Activated CD4-positive, alpha-beta memory T cell treated with anti-CD3 and anti-CD28 coated beads for 36 hours (primary cell): Measurements from ENCODE around the gene STRA6. TPM values are rescaled to one million over a fixed set of nuclear protein-coding genes. Genes with fewer than 3 reads are reported as not detected.

ENCODE experiments used
- CTCF ChIA-PET: fragments of 350-600 bp; sonication (Branson Sonifier 250); formaldehyde crosslinking; loops from one replicate; lab custom pipeline; 2021; ENCODE audit warnings: antibody characterized with exemption, inconsistent platforms; lab: Charles Lee
- POLR2A ChIA-PET: fragments of 350-600 bp; sonication (Branson Sonifier 250); formaldehyde crosslinking; loops from one replicate; lab custom pipeline; 2021; ENCODE audit warnings: antibody characterized with exemption; lab: Charles Lee
- DNase-seq: peaks from one replicate; pipeline ENCODE4 v3.0.0-alpha.2; 2020
- H3K27ac Mint-ChIP-seq: one replicate; pipeline ENCODE4 v1.8.0; 2021; ENCODE audit warnings: mixed read lengths
- H3K27me3 Mint-ChIP-seq: one replicate; pipeline ENCODE4 v1.8.0; 2021; ENCODE audit warnings: mixed read lengths
- H3K36me3 Mint-ChIP-seq: one replicate; pipeline ENCODE4 v1.8.0; 2021; ENCODE audit warnings: mixed read lengths
- H3K4me1 Mint-ChIP-seq: one replicate; pipeline ENCODE4 v1.8.0; 2021; ENCODE audit warnings: low read depth, mixed read lengths
- H3K4me3 Mint-ChIP-seq: one replicate; pipeline ENCODE4 v1.8.0; 2021; ENCODE audit warnings: mild to moderate bottlenecking, mixed read lengths
- H3K9me3 Mint-ChIP-seq: one replicate; pipeline ENCODE4 v1.8.0; 2021; ENCODE audit warnings: mixed read lengths
- intact Hi-C: fragments of 100-400 bp; cut with micrococcal nuclease; formaldehyde crosslinking; loops from one replicate; pipeline ENCODE4 v1.15.1; 2023
- total RNA-seq, 2 experiments: library from RNA; stranded (reverse); gene quantifications; one replicate each; pipeline ENCODE4 v1.2.3, GENCODE V29; 2021

Gene STRA6, protein sequence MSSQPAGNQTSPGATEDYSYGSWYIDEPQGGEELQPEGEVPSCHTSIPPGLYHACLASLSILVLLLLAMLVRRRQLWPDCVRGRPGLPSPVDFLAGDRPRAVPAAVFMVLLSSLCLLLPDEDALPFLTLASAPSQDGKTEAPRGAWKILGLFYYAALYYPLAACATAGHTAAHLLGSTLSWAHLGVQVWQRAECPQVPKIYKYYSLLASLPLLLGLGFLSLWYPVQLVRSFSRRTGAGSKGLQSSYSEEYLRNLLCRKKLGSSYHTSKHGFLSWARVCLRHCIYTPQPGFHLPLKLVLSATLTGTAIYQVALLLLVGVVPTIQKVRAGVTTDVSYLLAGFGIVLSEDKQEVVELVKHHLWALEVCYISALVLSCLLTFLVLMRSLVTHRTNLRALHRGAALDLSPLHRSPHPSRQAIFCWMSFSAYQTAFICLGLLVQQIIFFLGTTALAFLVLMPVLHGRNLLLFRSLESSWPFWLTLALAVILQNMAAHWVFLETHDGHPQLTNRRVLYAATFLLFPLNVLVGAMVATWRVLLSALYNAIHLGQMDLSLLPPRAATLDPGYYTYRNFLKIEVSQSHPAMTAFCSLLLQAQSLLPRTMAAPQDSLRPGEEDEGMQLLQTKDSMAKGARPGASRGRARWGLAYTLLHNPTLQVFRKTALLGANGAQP
- not detected for total RNA-seq

DNA sequence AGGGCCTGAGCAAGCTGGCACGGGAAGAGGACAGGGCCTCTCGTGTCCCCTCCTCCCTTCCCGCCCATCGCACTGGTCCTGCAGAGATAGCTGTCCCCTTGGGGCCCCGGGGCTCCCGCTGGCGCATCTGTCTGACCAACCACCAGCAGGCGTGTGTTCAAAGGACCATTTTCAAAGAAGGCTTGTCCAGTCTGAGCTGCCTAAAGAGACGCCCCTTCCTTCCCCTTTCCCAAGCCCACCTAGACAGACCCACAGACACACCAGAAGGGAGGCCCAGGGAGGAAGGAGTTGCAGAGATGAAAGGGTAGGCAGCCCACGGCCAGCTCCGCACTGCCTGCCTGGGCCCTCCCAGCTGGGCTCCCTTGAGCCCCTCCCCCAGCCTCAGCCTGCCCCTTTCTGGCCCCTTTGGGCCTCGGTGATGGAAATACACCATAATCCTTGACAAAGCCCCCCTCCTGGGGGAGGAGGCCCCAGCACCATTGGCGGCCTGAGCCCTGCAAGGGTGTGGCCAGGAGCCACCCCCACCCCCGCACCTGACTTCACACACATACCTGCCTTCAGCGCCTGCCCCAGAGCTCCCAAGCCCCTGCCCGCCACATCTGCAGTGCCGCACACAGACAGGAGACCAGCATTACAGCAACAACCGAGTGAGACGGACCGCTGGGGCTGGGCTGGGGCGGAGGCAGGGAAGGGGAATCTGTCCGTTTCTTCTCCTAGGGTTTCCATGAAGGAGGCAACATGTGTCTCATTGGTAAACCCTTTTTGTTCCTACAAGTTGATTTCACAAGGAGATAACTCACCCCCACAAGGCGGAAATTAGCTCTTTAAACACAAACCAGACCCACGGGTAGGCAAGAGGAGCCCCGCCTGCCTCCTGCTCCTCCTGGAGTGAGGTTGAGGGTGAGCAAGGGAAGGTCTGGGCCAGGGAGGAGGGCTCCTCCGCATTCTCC, at the start of gene STRA6:
STRA6 (minus strand) TSS at position 336 of the 950 bp plus-strand sequence. CDS start 520 bp downstream, outside the sequence.
- Mint-ChIP-seq H3K27ac (no peak within 1 kb of the TSS), H3K4me3 (no peak within 1 kb of the TSS), H3K27me3 (peaks cover 10% of the 10 kb centered on the region), H3K9me3 (no peaks in the 10 kb centered on the region), H3K4me1 (no peaks in the 10 kb centered on the region), H3K36me3 (no peaks in the 10 kb centered on the region)
- DNase-seq: no peak
- intact Hi-C loops: no loop called here
- ChIA-PET POLR2A (interaction anchor here (0.9 kb wide), 1 partner anchor 52 kb away, joined by 3 read pairs; no protein-coding TSS in a partner anchor), CTCF (no interaction called here)

DNA sequence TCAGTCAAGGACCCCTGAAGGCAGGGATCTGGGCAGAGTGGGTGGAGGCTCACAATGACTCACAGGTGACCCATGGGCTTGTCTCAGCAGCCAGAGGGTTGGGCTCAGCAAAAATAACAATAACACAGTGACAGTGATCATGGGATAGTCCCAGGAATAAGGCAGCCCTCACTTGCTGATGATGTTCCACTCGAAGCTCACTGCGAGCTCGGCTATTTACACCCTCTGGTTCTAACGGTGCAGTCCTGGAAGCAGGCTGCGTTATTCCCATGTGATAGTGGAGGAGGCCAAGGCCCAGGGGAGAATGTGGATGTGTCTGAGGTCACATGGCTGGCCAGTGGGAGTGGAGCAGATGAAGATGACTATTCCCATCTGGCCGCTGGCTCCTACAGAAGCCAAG, 49.7 kb upstream of the STRA6 start:
- DNase-seq: no peak
- Mint-ChIP-seq H3K9me3 (no peaks in the 10 kb centered on the region), H3K4me1 (no peaks in the 10 kb centered on the region), H3K27ac (no peak overlapping the region), H3K4me3 (no peak overlapping the region), H3K36me3 (no peaks in the 10 kb centered on the region), H3K27me3 (peaks cover 2% of the 10 kb centered on the region)
- ChIA-PET POLR2A (no interaction called here), CTCF (no interaction called here)
- intact Hi-C loops: no loop called here

DNA sequence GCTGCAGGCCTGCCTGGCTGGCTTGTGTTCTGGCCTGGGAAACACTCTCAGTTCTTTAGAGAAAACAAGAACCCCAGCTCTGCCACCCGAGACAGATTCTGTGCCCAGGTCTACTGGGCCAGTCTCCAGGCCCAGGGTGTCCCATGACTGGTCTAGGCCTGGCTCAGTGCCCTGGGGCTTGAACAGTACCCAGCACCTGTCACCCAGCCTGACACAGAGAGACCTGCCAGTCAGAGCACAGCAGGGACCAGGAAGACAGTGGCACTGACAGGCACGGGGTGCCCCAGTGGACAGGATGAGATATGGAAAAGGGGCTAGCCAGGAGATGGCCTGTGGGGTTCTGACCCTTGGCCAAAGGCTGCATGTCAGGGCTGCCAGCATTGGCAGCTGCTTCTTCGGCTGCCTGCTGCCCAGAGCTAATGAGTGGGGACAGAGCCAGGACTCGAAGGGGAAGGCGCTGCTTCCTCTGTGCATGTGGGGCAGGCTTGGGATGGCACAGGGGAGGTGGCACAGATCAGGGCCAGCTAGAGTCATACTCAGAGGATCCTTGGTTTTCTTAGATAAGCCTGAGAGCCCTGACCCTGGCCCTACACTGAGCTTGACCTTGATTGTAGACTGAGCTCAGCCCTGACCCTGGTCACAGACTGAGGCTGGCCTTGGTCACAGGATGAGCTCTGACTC, 48.7 kb upstream of the STRA6 start:
- Mint-ChIP-seq H3K27ac (no peak overlapping the region), H3K4me1 (no peaks in the 10 kb centered on the region), H3K4me3 (no peak overlapping the region), H3K27me3 (peaks cover 2% of the 10 kb centered on the region), H3K9me3 (no peaks in the 10 kb centered on the region), H3K36me3 (no peaks in the 10 kb centered on the region)
- no peak for DNase-seq
- ChIA-PET CTCF (no interaction called here), POLR2A (no interaction called here)
- intact Hi-C loops: no loop called here

DNA sequence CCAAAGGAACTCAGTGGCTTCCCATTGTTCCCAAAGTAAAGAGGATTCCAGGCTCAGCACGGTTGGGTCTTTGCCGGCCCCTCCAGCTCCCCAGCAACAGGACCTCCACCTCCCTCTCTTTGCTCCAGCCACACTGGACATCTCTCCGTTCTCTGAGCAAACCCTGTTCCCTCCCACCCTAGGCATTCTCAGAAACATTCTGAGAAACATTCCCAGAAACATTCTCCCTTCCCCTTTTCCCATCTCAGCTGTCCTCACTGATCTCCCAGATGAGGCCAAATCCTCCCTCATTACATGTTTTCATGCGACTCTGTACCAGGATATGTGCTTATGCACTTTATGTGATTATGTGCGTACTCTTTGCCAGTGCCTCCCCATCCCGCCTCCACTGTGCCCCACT, 47.7 kb upstream of the STRA6 start:
- Mint-ChIP-seq H3K4me1 (peaks cover 1% of the 10 kb centered on the region), H3K27ac (no peak overlapping the region), H3K9me3 (no peaks in the 10 kb centered on the region), H3K36me3 (no peaks in the 10 kb centered on the region), H3K4me3 (no peak overlapping the region), H3K27me3 (peaks cover 7% of the 10 kb centered on the region)
- POLR2A ChIA-PET: no interaction called here
- DNase-seq: no peak
- CTCF ChIA-PET: no interaction called here
- intact Hi-C loops: no loop called here

DNA sequence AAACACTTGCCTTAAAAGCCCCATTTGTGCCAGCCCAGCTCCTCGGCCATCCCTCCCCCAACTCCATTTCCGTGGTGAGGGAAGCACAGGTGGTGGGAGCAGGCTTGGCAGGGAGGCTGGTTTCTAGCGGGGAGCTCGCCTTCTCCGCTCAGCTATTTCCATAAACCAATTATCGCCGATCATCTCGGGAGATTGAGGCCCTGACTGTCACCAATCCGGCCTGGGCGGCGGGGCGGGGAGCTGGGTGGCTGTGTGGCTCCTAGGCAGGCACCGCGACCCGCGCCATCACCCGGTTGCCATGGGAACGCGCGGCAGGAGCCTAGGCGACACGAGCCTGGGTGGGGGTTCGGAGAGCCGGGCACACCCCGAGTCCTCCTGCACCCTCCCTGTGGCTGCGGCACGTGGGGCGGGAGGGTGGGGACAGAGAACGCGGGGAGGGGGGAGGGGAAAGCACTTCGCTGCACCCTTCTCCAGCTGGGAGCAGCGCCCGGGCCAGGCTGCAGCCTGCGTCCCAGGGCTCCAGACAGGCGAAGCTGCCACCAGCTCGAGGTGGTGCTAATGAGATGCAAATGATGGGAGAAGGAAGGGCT, 42.9 kb upstream of the STRA6 start:
- peaks cover 7% of the 10 kb centered on the region for H3K4me1 Mint-ChIP-seq
- DNase-seq: peak; percentile 17
- H3K36me3 Mint-ChIP-seq: no peaks in the 10 kb centered on the region
- CTCF ChIA-PET: no interaction called here
- no peaks in the 10 kb centered on the region for H3K9me3 Mint-ChIP-seq
- H3K27me3 Mint-ChIP-seq: peaks cover 32% of the 10 kb centered on the region
- no peak overlapping the region for H3K27ac Mint-ChIP-seq
- H3K4me3 Mint-ChIP-seq: no peak overlapping the region
- POLR2A ChIA-PET: no interaction called here
- intact Hi-C loops: no loop called here

DNA sequence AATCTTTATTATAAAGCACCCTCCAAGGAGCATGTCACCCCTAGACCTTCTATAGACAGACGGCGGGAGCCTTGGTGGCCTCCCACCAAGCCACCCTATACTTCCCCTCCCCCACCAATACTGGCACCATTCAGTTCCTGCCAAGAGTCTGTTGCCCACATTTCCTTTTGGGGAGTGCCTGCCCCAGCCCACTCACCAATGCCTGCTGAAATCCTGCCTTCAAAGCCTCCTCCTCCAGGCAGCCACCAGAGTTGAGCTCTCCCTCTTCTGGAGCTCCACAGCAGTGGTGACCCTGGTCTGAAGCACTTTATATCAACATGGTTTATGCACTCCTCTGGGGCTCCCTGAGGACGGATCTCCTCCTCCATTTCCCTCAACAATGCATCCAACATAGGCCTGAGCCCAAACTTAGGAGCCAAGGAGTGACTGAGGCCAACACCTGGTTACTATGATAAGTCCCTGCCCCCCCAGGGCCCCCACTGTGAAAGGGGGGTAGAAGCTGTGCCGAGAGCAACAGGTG, 42.3 kb upstream of the STRA6 start:
- Mint-ChIP-seq H3K27ac (no peak overlapping the region), H3K27me3 (peaks cover 32% of the 10 kb centered on the region), H3K36me3 (no peaks in the 10 kb centered on the region), H3K4me1 (peaks cover 7% of the 10 kb centered on the region), H3K4me3 (no peak overlapping the region), H3K9me3 (no peaks in the 10 kb centered on the region)
- no peak for DNase-seq
- ChIA-PET POLR2A (no interaction called here), CTCF (no interaction called here)
- intact Hi-C loops: no loop called here

DNA sequence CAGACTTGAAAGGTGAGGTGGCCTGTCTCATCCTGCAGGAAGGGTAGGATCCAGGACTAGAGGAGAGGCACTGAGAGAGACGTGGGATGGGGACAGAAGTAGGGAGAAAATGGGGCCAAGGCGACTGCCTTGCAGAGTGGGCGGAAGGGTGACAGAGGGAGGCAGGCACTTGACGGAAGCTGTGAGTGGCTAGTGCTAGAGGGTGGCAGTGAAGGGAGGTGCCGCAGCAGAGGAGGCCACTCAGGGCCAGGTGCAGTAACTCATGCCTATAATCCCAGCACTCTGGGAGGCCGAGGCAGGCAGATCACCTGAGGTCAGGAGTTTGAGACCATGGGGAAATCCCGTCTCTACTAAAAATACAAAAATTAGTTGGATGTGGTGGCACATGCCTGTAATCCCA, 40.8 kb upstream of the STRA6 start:
- H3K9me3 Mint-ChIP-seq: no peaks in the 10 kb centered on the region
- ChIA-PET CTCF (no interaction called here), POLR2A (no interaction called here)
- H3K4me1 Mint-ChIP-seq: peaks cover 7% of the 10 kb centered on the region
- no peak overlapping the region for H3K4me3 Mint-ChIP-seq
- H3K27ac Mint-ChIP-seq: no peak overlapping the region
- intact Hi-C loops: no loop called here
- peaks cover 32% of the 10 kb centered on the region for H3K27me3 Mint-ChIP-seq
- DNase-seq: no peak
- no peaks in the 10 kb centered on the region for H3K36me3 Mint-ChIP-seq

DNA sequence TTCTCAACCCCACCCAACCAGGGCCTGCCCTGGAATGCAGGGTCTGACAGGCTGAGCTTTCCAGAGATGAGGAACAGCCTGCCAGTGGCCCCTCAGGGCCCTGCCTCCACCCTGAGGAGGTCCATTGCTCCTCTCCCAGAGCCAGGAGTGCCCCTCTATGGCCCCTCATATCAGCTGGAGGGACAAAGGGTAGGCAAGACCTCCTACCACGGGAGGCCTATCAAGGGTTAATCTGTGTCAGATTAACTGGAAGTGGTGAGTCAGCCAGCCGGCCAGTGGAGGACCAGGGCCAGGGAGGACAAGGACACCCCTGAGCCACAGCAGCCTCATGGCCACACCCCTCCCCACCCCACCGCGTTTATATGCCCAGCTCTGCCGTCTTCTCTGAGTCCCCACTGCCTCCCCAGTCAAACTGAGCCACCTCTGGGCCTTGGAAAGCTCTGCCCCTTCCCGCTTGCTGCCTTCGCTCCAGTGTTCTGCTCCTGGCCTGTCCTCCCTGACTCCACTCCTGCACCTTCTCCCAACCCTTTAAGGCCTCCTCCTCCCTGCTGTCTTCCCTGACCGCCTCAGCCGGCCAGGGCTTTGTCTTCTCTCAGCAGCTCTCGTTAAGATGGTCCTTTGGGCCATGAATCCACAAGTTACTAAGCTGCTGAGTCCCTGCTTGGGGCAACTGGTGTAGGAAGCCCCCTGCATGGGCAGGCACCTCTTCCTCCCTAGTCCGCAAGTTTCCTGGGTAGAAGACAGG, 40.0 kb upstream of the STRA6 start:
- ChIA-PET CTCF (no interaction called here), POLR2A (no interaction called here)
- no peaks in the 10 kb centered on the region for H3K36me3 Mint-ChIP-seq
- DNase-seq: no peak
- no peak overlapping the region for H3K27ac Mint-ChIP-seq
- intact Hi-C loops: no loop called here
- H3K9me3 Mint-ChIP-seq: no peaks in the 10 kb centered on the region
- H3K4me3 Mint-ChIP-seq: no peak overlapping the region
- H3K27me3 Mint-ChIP-seq: peaks cover 32% of the 10 kb centered on the region
- peaks cover 7% of the 10 kb centered on the region for H3K4me1 Mint-ChIP-seq

DNA sequence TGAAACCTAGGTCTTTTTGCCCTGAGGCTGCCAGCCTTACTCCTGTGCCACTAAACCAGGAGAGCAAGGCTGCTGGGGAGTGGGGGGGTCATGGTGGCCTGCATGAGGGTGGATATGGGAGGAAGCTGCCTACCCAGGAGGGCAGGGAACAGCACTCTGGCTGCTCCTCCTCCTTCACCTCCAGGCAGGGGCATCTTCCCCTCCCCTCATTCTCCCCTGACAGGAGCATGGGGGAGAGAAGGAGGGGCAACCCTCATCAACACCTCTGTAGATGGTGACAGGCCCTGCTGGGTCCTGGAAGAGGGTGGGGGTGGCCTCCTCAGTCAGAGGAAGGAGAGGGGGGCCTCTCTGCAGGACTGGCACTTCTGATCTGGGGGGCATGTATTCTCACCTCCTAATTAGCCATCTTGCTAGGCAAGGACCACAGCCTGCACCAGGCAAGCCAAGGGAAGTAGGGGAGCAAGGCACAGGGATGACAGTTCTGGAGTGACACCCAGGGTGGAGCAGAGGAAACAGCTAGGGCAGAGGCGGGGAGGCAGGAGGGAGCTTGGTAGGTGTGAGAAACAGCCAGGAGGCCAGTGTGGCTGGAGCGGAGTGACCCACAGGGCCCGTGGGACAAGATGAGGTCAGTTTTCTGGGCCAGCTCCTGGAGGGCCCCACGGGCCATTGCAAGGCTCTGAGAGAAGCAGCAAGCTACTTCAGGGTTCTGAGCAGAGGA, 38.5 kb upstream of the STRA6 start:
- ChIA-PET POLR2A (no interaction called here), CTCF (no interaction called here)
- Mint-ChIP-seq H3K9me3 (no peaks in the 10 kb centered on the region), H3K4me3 (no peak overlapping the region), H3K36me3 (no peaks in the 10 kb centered on the region), H3K27ac (no peak overlapping the region), H3K4me1 (peaks cover 7% of the 10 kb centered on the region), H3K27me3 (peaks cover 31% of the 10 kb centered on the region)
- intact Hi-C loops: no loop called here
- no peak for DNase-seq

DNA sequence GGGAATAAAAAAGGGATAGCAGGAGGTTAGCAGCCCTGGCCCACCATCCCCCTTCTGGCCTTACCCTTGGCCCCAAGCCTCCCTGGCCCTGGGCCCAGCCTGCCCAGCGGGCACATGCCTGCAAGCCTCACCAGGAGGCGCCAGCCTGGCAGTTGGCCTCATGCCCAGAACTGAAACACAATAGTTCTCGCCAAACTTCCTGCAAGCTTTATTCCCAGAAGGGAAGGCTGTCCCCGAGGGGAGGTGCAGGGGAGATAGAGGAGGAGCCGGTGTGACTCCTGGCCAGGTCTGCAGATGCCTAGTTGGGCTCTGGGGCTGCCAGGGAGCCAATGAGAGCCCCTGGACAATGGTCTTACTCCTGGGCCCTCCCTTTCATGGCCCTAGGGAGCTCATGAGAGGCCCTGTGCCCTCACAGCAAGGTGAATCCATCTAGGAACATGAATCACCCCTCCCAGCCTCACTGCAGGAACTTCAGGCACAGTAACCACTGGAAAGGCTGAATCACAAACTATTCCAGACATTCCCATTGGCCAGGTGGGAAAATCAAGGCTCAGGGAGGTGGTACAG, 37.5 kb upstream of the STRA6 start:
- peaks cover 4% of the 10 kb centered on the region for H3K4me1 Mint-ChIP-seq
- ChIA-PET CTCF (interaction anchor here (1.4 kb wide), 1 partner anchor 82 kb away, joined by 4 read pairs; no protein-coding TSS in a partner anchor), POLR2A (no interaction called here)
- no peak for DNase-seq
- H3K36me3 Mint-ChIP-seq: no peaks in the 10 kb centered on the region
- H3K27ac Mint-ChIP-seq: no peak overlapping the region
- H3K27me3 Mint-ChIP-seq: peaks cover 26% of the 10 kb centered on the region
- no peak overlapping the region for H3K4me3 Mint-ChIP-seq
- intact Hi-C loops: no loop called here
- H3K9me3 Mint-ChIP-seq: no peaks in the 10 kb centered on the region
